SK-N-SH (cell line): ENCODE data around the gene RGS7BP. TPM values are rescaled to one million over a fixed set of nuclear protein-coding genes. Genes with fewer than 3 reads are reported as not detected.

Experiments used
- CTCF ChIA-PET: fragments of 300-600, 350-600 bp; formaldehyde crosslinking; extraction: SDS; loops from one replicate; lab custom pipeline; 2021; lab: Yijun Ruan, JAX
- POLR2A ChIA-PET: fragments of 350-600 bp; sonication (Branson Sonifier 250); formaldehyde crosslinking; extraction: SDS; loops from one replicate; lab custom pipeline; 2020; ENCODE audit warnings: antibody characterized with exemption, inconsistent platforms; lab: Yijun Ruan, JAX
- DNase-seq: peaks from one replicate; pipeline ENCODE4 v3.0.0; 2012
- H2AFZ ChIP-seq: fragments of 200-600 bp; sonication (generic); 2 replicates; pipeline ENCODE4 v1.8.1; 2016; ENCODE audit warnings: antibody characterized with exemption, mild to moderate bottlenecking, low read depth
- H3F3A ChIP-seq: fragments of 200-600 bp; sonication (generic); replicated peaks from 2 replicates; pipeline ENCODE3; 2016; ENCODE audit warnings: antibody characterized with exemption, mild to moderate bottlenecking; ENCODE audit not compliant: insufficient read depth
- H3K27ac ChIP-seq, 2 experiments: fragments of 200-500 bp in 1 of 2; fragments of 200-600 bp in 1 of 2; sonication (Bioruptor generic) in 1 of 2; sonication (generic), shearing (Covaris generic) in 1 of 2; 2 replicates each; pipeline versions ENCODE4 v1.5.1 to v1.6.1; 2014 to 2016; ENCODE audit warnings: low read depth in 2 of 2, inconsistent platforms in 1 of 2, low read length in 1 of 2, mild to moderate bottlenecking in 1 of 2, mixed read lengths in 1 of 2
- H3K27me3 ChIP-seq: fragments of 200-600 bp; sonication (generic), shearing (Covaris generic); 2 replicates; pipeline ENCODE4 v1.6.1; 2016; ENCODE audit warnings: mixed run types; ENCODE audit not compliant: insufficient read depth
- H3K36me3 ChIP-seq, 2 experiments: fragments of 200-500 bp in 1 of 2; fragments of 200-600 bp in 1 of 2; sonication (Bioruptor generic) in 1 of 2; sonication (generic) in 1 of 2; replicated peaks in 1 of 2; 2 replicates each; pipeline versions ENCODE3 to v1.5.1; 2014 to 2016; ENCODE audit warnings: low read length in 1 of 2, mild to moderate bottlenecking in 1 of 2; ENCODE audit not compliant: insufficient read depth in 2 of 2, control insufficient read depth in 1 of 2
- H3K4me1 ChIP-seq, 2 experiments: fragments of 200-500 bp in 1 of 2; fragments of 200-600 bp in 1 of 2; sonication (Bioruptor generic) in 1 of 2; sonication (generic), shearing (Covaris generic) in 1 of 2; 2 replicates each; pipeline versions ENCODE4 v1.5.1 to v1.6.1; 2014 to 2016; ENCODE audit warnings: low read depth in 1 of 2, low read length in 1 of 2, mixed run types in 1 of 2; ENCODE audit not compliant: insufficient read depth in 2 of 2, control insufficient read depth in 1 of 2
- H3K4me2 ChIP-seq: fragments of 200-600 bp; sonication (generic), shearing (Covaris generic); 2 replicates; pipeline ENCODE4 v1.6.1; 2017; ENCODE audit warnings: mixed run types
- H3K4me3 ChIP-seq, 2 experiments: fragments of 200-500 bp in 1 of 2; fragments of 200-600 bp in 1 of 2; sonication (Bioruptor generic) in 1 of 2; sonication (generic), shearing (Covaris generic) in 1 of 2; 2 replicates each; pipeline versions ENCODE4 v1.5.1 to v1.8.1; 2014 to 2016; ENCODE audit warnings: low read depth in 2 of 2, inconsistent platforms in 1 of 2, low read length in 1 of 2, mild to moderate bottlenecking in 1 of 2, mixed read lengths in 1 of 2, moderate library complexity in 1 of 2
- H3K79me2 ChIP-seq: fragments of 200-600 bp; sonication (generic); 2 replicates; pipeline ENCODE4 v1.8.1; 2017; ENCODE audit warnings: mild to moderate bottlenecking; ENCODE audit not compliant: insufficient read depth
- H3K9ac ChIP-seq: fragments of 200-600 bp; sonication (generic); 2 replicates; pipeline ENCODE4 v1.6.1; 2017; ENCODE audit warnings: mixed run types
- H3K9me2 ChIP-seq: fragments of 200-600 bp; sonication (generic); 2 replicates; pipeline ENCODE4 v1.6.1; 2017; ENCODE audit warnings: mixed run types
- H3K9me3 ChIP-seq: fragments of 200-600 bp; sonication (generic); 2 replicates; pipeline ENCODE4 v1.6.1; 2017; ENCODE audit warnings: mixed run types, mild to moderate bottlenecking, moderate library complexity
- H4K20me1 ChIP-seq: fragments of 200-600 bp; sonication (generic); 2 replicates; pipeline ENCODE4 v1.6.1; 2017; ENCODE audit warnings: mild to moderate bottlenecking, mixed run types; ENCODE audit not compliant: insufficient read depth
- ELF1 ChIP-seq: IDR thresholded peaks from 2 replicates; pipeline ENCODE4 v1.4.0; 2012
- EZH2phosphoT487 ChIP-seq: fragments of 200-600 bp; sonication (generic); IDR thresholded peaks from 2 replicates; pipeline ENCODE4 v1.6.1; 2017; ENCODE audit warnings: low read depth, mixed run types, mild to moderate bottlenecking, antibody characterized with exemption, moderate library complexity, borderline replicate concordance
- FOSL2 ChIP-seq: IDR thresholded peaks from 2 replicates; pipeline ENCODE4 v1.4.0; 2012; ENCODE audit warnings: low read depth, mild to moderate bottlenecking, moderate library complexity, borderline replicate concordance
- GABPA ChIP-seq: IDR thresholded peaks from 2 replicates; pipeline ENCODE4 v1.4.0; 2012; ENCODE audit warnings: low read depth, mild to moderate bottlenecking
- PBX3 ChIP-seq: IDR thresholded peaks from 2 replicates; pipeline ENCODE4; 2012
- POLR2AphosphoS5 ChIP-seq: IDR thresholded peaks from 2 replicates; pipeline ENCODE4 v1.6.1; 2012; ENCODE audit warnings: low read depth, low read length
- REST ChIP-seq: IDR thresholded peaks from 2 replicates; pipeline ENCODE4 v1.6.1; 2012; ENCODE audit warnings: mild to moderate bottlenecking, low read depth, low read length, moderate library complexity
- RFX5 ChIP-seq: IDR thresholded peaks from 2 replicates; pipeline ENCODE4 v1.6.1; 2012; ENCODE audit warnings: mild to moderate bottlenecking, improper control_type of control experiment, low read length
- RXRA ChIP-seq: IDR thresholded peaks from 2 replicates; pipeline ENCODE4 v1.4.0; 2012; ENCODE audit warnings: low read depth, mild to moderate bottlenecking, borderline replicate concordance
- SMC3 ChIP-seq: IDR thresholded peaks from 2 replicates; pipeline ENCODE4 v1.6.1; 2012; ENCODE audit warnings: low read depth, low read length, improper control_type of control experiment
- TAF1 ChIP-seq: IDR thresholded peaks from 2 replicates; pipeline ENCODE4 v1.6.1; 2012; ENCODE audit warnings: low read depth, mild to moderate bottlenecking, low read length, moderate library complexity, borderline replicate concordance
- USF2 ChIP-seq: fragments of 150-350 bp; IDR thresholded peaks from 2 replicates; pipeline ENCODE4 v1.6.1; 2017; ENCODE audit warnings: antibody characterized with exemption, low read length, low read depth, borderline replicate concordance
- WGBS: methylation state at CpG from one replicate; pipeline ENCODE4 v1.1.6; 2017; ENCODE audit warnings: low lambda C conversion rate; 5-methylcytosine and 5-hydroxymethylcytosine counted together
- polyA plus RNA-seq, 3 experiments: library from polyadenylated mRNA; depleted of rRNA; stranded (reverse); fragments of >200 nt; gene quantifications; 2 replicates each; pipeline ENCODE4 v1.2.3, GENCODE V29; 2012
- TF ChIP-seq, protein P1 (sequence below): fragments of 150-350 bp; IDR thresholded peaks from 2 replicates; pipeline ENCODE4 v1.6.1; 2016; ENCODE audit warnings: mild to moderate bottlenecking, low read depth, low read length

Gene RGS7BP
- polyA plus RNA-seq, 1 of the 3 experiments (the other 2 are of a cell fraction) = not detected

- no peaks in the 10 kb centered on the region for H3K36me3 ChIP-seq
- no peaks in the 10 kb centered on the region for H3K9me3 ChIP-seq
- no peak overlapping the region for H3K9ac ChIP-seq
- no peak for DNase-seq
- H2AFZ ChIP-seq = no peak overlapping the region
- no peaks in the 10 kb centered on the region for H3K27me3 ChIP-seq
- CTCF ChIA-PET = no interaction called here
- H3K4me1 ChIP-seq = no peaks in the 10 kb centered on the region
- no peak overlapping the region for H3K27ac ChIP-seq
- no peaks in the 10 kb centered on the region for H3F3A ChIP-seq
- POLR2A ChIA-PET = no interaction called here
- H4K20me1 ChIP-seq = no peaks in the 10 kb centered on the region
- WGBS = 17% methylated on average over 2 of the region's 2 CpGs
- TF ChIP-seq TAF1 (no peak), REST (no peak), FOSL2 (no peak), RXRA (no peak), EZH2phosphoT487 (no peak), PBX3 (no peak), SMC3 (no peak), RFX5 (no peak), GABPA (no peak), POLR2AphosphoS5 (no peak), ELF1 (no peak), USF2 (no peak)
- TF ChIP-seq, protein P1, sequence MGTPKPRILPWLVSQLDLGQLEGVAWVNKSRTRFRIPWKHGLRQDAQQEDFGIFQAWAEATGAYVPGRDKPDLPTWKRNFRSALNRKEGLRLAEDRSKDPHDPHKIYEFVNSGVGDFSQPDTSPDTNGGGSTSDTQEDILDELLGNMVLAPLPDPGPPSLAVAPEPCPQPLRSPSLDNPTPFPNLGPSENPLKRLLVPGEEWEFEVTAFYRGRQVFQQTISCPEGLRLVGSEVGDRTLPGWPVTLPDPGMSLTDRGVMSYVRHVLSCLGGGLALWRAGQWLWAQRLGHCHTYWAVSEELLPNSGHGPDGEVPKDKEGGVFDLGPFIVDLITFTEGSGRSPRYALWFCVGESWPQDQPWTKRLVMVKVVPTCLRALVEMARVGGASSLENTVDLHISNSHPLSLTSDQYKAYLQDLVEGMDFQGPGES = no peak
- H3K4me2 ChIP-seq = no peak overlapping the region
- no peak overlapping the region for H3K4me3 ChIP-seq
- H3K9me2 ChIP-seq = no peaks in the 10 kb centered on the region
- no peaks in the 10 kb centered on the region for H3K79me2 ChIP-seq
Observed at GRCh38 chr5:64532657-64533056, 26.8 kb downstream of the RGS7BP start.
